ENCODE results near the gene ALG5.

Gene ALG5

GRCh38 chr13:36999054-36999714 is at the start of gene ALG5:
ALG5 (minus strand) TSS chr13:36999340; CDS start chr13:36999300, 40 bp downstream.
- peak; percentile 95 for DNase-seq

GRCh38 chr13:37047846-37048245 is 48.7 kb upstream of the ALG5 start:
- no peak for DNase-seq

GRCh38 chr13:37047032-37047431 is 47.9 kb upstream of the ALG5 start:
- no peak for DNase-seq

- DNase-seq, result no peak
Observed at GRCh38 chr13:37046062-37046461, 46.9 kb upstream of the ALG5 start.

- DNase-seq, result no peak
Observed at GRCh38 chr13:37040789-37041188, 41.6 kb upstream of the ALG5 start.

- DNase-seq, result no peak
Observed at GRCh38 chr13:37039896-37040295, 40.8 kb upstream of the ALG5 start.

- DNase-seq, result no peak
Observed at GRCh38 chr13:37037241-37037640, 38.1 kb upstream of the ALG5 start.

GRCh38 chr13:37029617-37030016 is 30.5 kb upstream of the ALG5 start:
- no peak for DNase-seq

GRCh38 chr13:37027639-37028038 is 28.5 kb upstream of the ALG5 start:
- DNase-seq, result no peak

- no peak for DNase-seq
Observed at GRCh38 chr13:37026771-37027170, 27.6 kb upstream of the ALG5 start.

- DNase-seq, result no peak
Observed at GRCh38 chr13:37023871-37024270, 24.7 kb upstream of the ALG5 start.

- DNase-seq, result no peak
Observed at GRCh38 chr13:37014609-37015008, 15.5 kb upstream of the ALG5 start.

GRCh38 chr13:37011788-37012187 is 12.6 kb upstream of the ALG5 start:
- no peak for DNase-seq

GRCh38 chr13:37011002-37011401 is 11.9 kb upstream of the ALG5 start:
- DNase-seq, result no peak

GRCh38 chr13:37010424-37010823 is 11.3 kb upstream of the ALG5 start:
- no peak for DNase-seq

GRCh38 chr13:37009692-37010091 is 10.6 kb upstream of the ALG5 start:
- DNase-seq, result no peak

- no peak for DNase-seq
Observed at GRCh38 chr13:37001921-37002250, 2.7 kb upstream of the ALG5 start.

- DNase-seq, result peak; percentile 59
Observed at GRCh38 chr13:36998624-36999041, 507 bp downstream of the ALG5 start.

- no peak for DNase-seq
Observed at GRCh38 chr13:36997716-36998427, 1.3 kb downstream of the ALG5 start.

- no peak for DNase-seq
Observed at GRCh38 chr13:36992362-36992761, 6.8 kb downstream of the ALG5 start.

GRCh38 chr13:36986462-36987240 is 12.5 kb downstream of the ALG5 start:
- DNase-seq, result no peak

GRCh38 chr13:36981156-36981743 is 17.9 kb downstream of the ALG5 start:
- no peak for DNase-seq

- DNase-seq, result no peak
Observed at GRCh38 chr13:36979361-36980050, 19.6 kb downstream of the ALG5 start.

All from femur (tissue), 1 donor.